Gastroesophageal sphincter (tissue), 4 donors: ENCODE results near the gene ZNF329. TPM values are rescaled to one million over a fixed set of nuclear protein-coding genes. Genes with fewer than 3 reads are reported as not detected.
A peak's percentile ranks its signal among the peaks of the same experiment; 100 is the strongest.

ENCODE experiments used
- ATAC-seq: fragments of 150-250 bp; one replicate; pipeline ENCODE4 v1.9.1; 2016; ENCODE audit warnings: mild to moderate bottlenecking, moderate library complexity
- H3K27ac ChIP-seq, 4 donors: fragments of 200-600 bp; sonication (generic) in 3 of 4; 1 replicate in 3 of 4; 2 replicates in 1 of 4; pipeline ENCODE4 v1.5.1; 2016 to 2019
- H3K27me3 ChIP-seq: fragments of 200-600 bp; sonication (generic); one replicate; pipeline ENCODE4 v1.5.1; 2019
- H3K36me3 ChIP-seq, 2 donors: fragments of 200-600 bp; sonication (generic); one replicate each; pipeline ENCODE4 v1.5.1; 2019; ENCODE audit warnings: control low read depth in 1 of 2
- H3K4me1 ChIP-seq, 3 donors: fragments of 200-600 bp; sonication (generic); 1 replicate in 2 of 3; 2 replicates in 1 of 3; pipeline ENCODE4 v1.5.1; 2016 to 2019; ENCODE audit warnings: control low read depth in 2 of 3
- H3K4me3 ChIP-seq, 2 donors: fragments of 200-600 bp; sonication (generic); one replicate each; pipeline ENCODE4 v1.5.1; 2019; ENCODE audit warnings: mild to moderate bottlenecking in 1 of 2, moderate library complexity in 1 of 2
- H3K9me3 ChIP-seq, 3 donors: fragments of 200-600 bp; sonication (generic); one replicate each; pipeline ENCODE4 v1.5.1; 2017 to 2019; ENCODE audit warnings: control low read depth in 2 of 3
- EP300 ChIP-seq: sonication (generic); formaldehyde crosslinking; IDR thresholded peaks from one replicate; pipeline ENCODE4 v1.6.1; 2017; ENCODE audit warnings: antibody characterized with exemption, mild to moderate bottlenecking
- POLR2A ChIP-seq, 2 donors: fragments of 450-650 bp; IDR thresholded peaks; one replicate each; pipeline ENCODE4 v1.6.1; 2017; ENCODE audit warnings: antibody characterized with exemption in 2 of 2, mild to moderate bottlenecking in 2 of 2, moderate library complexity in 1 of 2
- POLR2AphosphoS5 ChIP-seq: sonication (generic); formaldehyde crosslinking; IDR thresholded peaks from one replicate; pipeline ENCODE4 v1.6.1; 2017; ENCODE audit warnings: antibody characterized with exemption
- WGBS, 2 donors: methylation state at CpG; one replicate each; pipeline ENCODE4 v1.1.5; 2018; ENCODE audit warnings: low coverage in 1 of 2; 5-methylcytosine and 5-hydroxymethylcytosine counted together
- total RNA-seq, 4 donors: library from RNA; depleted of rRNA; stranded (reverse); fragments of >200 nt; gene quantifications; one replicate each; pipeline ENCODE4 v1.1.0, GENCODE V29; 2016
- TF ChIP-seq, protein P1 (sequence below), 4 experiments: fragments of 200-600 bp in 2 of 4; fragments of 450-650 bp in 2 of 4; sonication (generic) in 1 of 4; IDR thresholded peaks; one replicate each; pipeline ENCODE4 v1.5.1; 2017 to 2019; ENCODE audit warnings: antibody characterized with exemption in 4 of 4, mild to moderate bottlenecking in 2 of 4, moderate library complexity in 2 of 4

ZNF329 gene
- total RNA-seq, 4 donors from 2014 or later = 8.4 to 14.8 (median 11.7) TPM

- peaks cover 0 to 61% (median 0%) of the 10 kb centered on the region in 3 donors for H3K9me3 ChIP-seq
- no peaks in the 10 kb centered on the region for H3K27me3 ChIP-seq
- 4% methylated on average over 2 of the region's 2 CpGs; no CpG with 5 or more reads in 1 of the 2 donors for WGBS, 2 donors
- peaks cover 0 to 22% of the 10 kb centered on the region in 2 donors for H3K36me3 ChIP-seq
- H3K4me1 ChIP-seq = peaks cover 0 to 36% (median 8%) of the 10 kb centered on the region in 3 donors
- TF ChIP-seq EP300 (no peak), POLR2A (IDR thresholded peaks at IDR 0.05) (no peak), POLR2AphosphoS5 (no peak)
- TF ChIP-seq, protein P1, sequence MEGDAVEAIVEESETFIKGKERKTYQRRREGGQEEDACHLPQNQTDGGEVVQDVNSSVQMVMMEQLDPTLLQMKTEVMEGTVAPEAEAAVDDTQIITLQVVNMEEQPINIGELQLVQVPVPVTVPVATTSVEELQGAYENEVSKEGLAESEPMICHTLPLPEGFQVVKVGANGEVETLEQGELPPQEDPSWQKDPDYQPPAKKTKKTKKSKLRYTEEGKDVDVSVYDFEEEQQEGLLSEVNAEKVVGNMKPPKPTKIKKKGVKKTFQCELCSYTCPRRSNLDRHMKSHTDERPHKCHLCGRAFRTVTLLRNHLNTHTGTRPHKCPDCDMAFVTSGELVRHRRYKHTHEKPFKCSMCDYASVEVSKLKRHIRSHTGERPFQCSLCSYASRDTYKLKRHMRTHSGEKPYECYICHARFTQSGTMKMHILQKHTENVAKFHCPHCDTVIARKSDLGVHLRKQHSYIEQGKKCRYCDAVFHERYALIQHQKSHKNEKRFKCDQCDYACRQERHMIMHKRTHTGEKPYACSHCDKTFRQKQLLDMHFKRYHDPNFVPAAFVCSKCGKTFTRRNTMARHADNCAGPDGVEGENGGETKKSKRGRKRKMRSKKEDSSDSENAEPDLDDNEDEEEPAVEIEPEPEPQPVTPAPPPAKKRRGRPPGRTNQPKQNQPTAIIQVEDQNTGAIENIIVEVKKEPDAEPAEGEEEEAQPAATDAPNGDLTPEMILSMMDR (IDR thresholded peaks at IDR 0.05) = no peak
- no peak for ATAC-seq
- peak overlapping the region; percentile 94 to 97 (median 95) for H3K27ac ChIP-seq
- H3K4me3 ChIP-seq = peak overlapping the region; percentile 76 to 86
These were observed 51.9 kb downstream of the ZNF329 start for GRCh38 chr19:58098682-58098998.

DNA sequence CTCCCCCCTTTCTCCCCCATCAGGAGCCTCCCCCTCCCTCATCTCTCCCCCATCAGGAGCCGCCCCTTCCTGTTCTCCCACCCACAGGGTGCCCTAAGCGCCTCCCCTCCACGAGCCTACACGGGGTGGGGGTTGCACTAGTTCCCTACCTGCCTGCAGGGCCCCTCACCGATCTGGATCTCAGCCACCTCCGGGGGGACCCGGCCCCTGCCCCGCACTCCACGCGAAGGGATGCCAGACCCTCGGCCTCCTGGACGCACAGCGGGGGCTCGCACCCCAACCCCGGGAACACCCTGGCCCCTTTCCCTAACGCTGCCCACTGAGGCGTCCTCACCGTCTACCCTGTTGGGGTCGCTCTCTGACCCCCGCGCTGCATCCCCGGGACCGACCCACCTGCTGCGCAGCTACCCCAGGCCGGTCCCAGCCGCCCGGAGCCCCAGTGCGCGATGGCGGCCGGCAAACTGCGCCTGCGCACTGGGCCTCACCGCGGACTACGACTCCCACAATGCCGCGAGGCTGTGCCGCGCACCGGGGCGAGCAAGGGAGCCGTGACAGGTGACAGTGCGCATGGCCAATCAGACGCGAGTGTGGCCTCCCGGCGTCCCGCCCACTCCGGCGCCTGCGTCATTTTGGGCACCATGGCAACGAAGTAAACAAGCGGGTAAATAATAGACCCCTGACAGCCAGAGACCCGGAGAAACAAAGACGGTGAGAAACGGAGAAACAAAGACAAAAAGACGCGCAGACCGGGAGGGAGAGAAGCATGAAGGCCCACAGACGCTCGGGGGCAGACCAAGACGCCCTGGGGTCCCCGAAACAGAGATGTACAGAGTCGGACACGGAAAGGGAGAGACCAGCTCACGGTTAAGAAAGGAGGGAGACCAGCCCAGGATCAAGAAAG, 52.6 kb downstream of the ZNF329 start, which contains the start of gene ZSCAN18:
ZSCAN18 (minus strand) TSS at position 451 of the 901 bp plus-strand sequence. CDS start 7,964 bp downstream, outside the sequence.
- ATAC-seq = peak; percentile 100
- Histone ChIP-seq H3K9me3 (peaks cover 0 to 61% (median 0%) of the 10 kb centered on the region in 3 donors), H3K4me3 (peak within 1 kb of the TSS; percentile 76 to 86), H3K27ac (peak within 1 kb of the TSS; percentile 94 to 97 (median 95)), H3K4me1 (peaks cover 0 to 36% (median 8%) of the 10 kb centered on the region in 3 donors), H3K36me3 (peaks cover 0 to 25% of the 10 kb centered on the region in 2 donors), H3K27me3 (no peaks in the 10 kb centered on the region)
- 0 to 1% methylated on average over 7 to 13 of the region's 67 CpGs for WGBS, 2 donors
- TF ChIP-seq POLR2AphosphoS5 = peak; percentile 77
- peak; percentile 70 to 78 for TF ChIP-seq POLR2A (IDR thresholded peaks at IDR 0.05)
- TF ChIP-seq, protein P1 (IDR thresholded peaks at IDR 0.05) = no peak
- no peak for TF ChIP-seq EP300

GRCh38 chr19:58097349-58097748, 53.2 kb downstream of the ZNF329 start:
- Histone ChIP-seq H3K36me3 (peaks cover 0 to 32% of the 10 kb centered on the region in 2 donors), H3K4me3 (peak overlapping the region; percentile 76 to 86), H3K9me3 (peaks cover 0 to 59% (median 0%) of the 10 kb centered on the region in 3 donors), H3K4me1 (peaks cover 0 to 36% (median 8%) of the 10 kb centered on the region in 3 donors), H3K27ac (peak overlapping the region in 3 of 4 donors; percentile 94 to 96 (median 94)), H3K27me3 (no peaks in the 10 kb centered on the region)
- ATAC-seq = no peak
- WGBS, 2 donors = 17 to 20% methylated on average over 3 to 8 of the region's 8 CpGs
- TF ChIP-seq POLR2AphosphoS5 (no peak), EP300 (no peak), POLR2A (IDR thresholded peaks at IDR 0.05) (no peak)
- TF ChIP-seq, protein P1 (IDR thresholded peaks at IDR 0.05) = no peak

GRCh38 chr19:58096884-58097283, 53.7 kb downstream of the ZNF329 start:
- no peak for ATAC-seq
- WGBS, 2 donors = 29 to 76% methylated on average over 1 to 8 of the region's 13 CpGs
- Histone ChIP-seq H3K4me1 (peaks cover 0 to 36% (median 8%) of the 10 kb centered on the region in 3 donors), H3K9me3 (peaks cover 0 to 59% (median 0%) of the 10 kb centered on the region in 3 donors), H3K27ac (peak overlapping the region in 2 of 4 donors; percentile 94), H3K36me3 (peaks cover 0 to 37% of the 10 kb centered on the region in 2 donors), H3K4me3 (peak overlapping the region in 1 of 2 donors; percentile 76), H3K27me3 (no peaks in the 10 kb centered on the region)
- TF ChIP-seq EP300 = no peak
- no peak for TF ChIP-seq POLR2AphosphoS5

DNA sequence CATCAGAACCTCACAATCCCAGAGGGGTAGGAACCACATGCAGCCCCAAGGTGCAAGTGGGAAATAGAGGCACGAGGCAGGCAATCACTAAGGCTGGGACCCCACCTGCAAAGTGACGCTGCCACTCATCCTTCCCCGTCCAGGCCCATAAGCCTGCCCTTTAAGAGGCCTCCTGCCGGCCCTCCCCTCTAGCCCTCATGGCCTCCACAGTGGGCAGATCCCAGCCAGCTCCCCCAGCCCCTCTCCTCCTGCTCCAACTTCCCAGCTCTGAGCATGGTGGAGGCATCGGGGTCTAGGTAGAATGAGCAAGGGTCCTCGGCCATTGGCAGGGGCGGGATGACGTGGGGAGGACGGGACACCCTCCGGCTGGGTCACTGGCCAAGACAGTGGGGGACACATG, 55.3 kb downstream of the ZNF329 start:
- ATAC-seq = no peak
- TF ChIP-seq POLR2A (IDR thresholded peaks at IDR 0.05) (no peak), EP300 (no peak), POLR2AphosphoS5 (no peak)
- TF ChIP-seq, protein P1 (IDR thresholded peaks at IDR 0.05) = no peak
- peaks cover 0 to 36% (median 8%) of the 10 kb centered on the region in 3 donors for H3K4me1 ChIP-seq
- peaks cover 0 to 61% (median 0%) of the 10 kb centered on the region in 3 donors for H3K9me3 ChIP-seq
- H3K27me3 ChIP-seq = no peaks in the 10 kb centered on the region
- H3K36me3 ChIP-seq = peaks cover 0 to 51% of the 10 kb centered on the region in 2 donors
- no CpG with 5 or more reads among the region's 10 CpGs for WGBS, 2 donors
- H3K4me3 ChIP-seq = no peak overlapping the region
- no peak overlapping the region for H3K27ac ChIP-seq
